HEK293 (cell line): ENCODE data around the gene ZBTB22.

Experiments used
- CTCF ChIA-PET: fragments of 350-600 bp; formaldehyde crosslinking; extraction: SDS; loops from one replicate; lab custom pipeline; 2021; ENCODE audit warnings: antibody characterized with exemption; lab: Yijun Ruan, JAX
- POLR2A ChIA-PET: fragments of 300-600 bp; formaldehyde crosslinking; extraction: SDS; loops from one replicate; lab custom pipeline; 2020; ENCODE audit warnings: antibody characterized with exemption, inconsistent platforms; lab: Yijun Ruan, JAX
- H3K27ac ChIP-seq: fragments of 200-500 bp; sonication (Bioruptor generic); 2 replicates; pipeline ENCODE4 v1.5.1; 2014; ENCODE audit warnings: low read depth, low read length, control low read depth, inconsistent platforms; ENCODE audit errors: extremely low read depth
- H3K36me3 ChIP-seq, 2 experiments: fragments of 200-500 bp in 1 of 2; sonication (Bioruptor generic) in 1 of 2; 1 replicate in 1 of 2; 2 replicates in 1 of 2; pipeline ENCODE4 v1.5.1; 2014 to 2017; ENCODE audit warnings: inconsistent platforms in 2 of 2, low read length in 2 of 2; ENCODE audit not compliant: control insufficient read depth in 2 of 2, insufficient read depth in 1 of 2
- H3K4me1 ChIP-seq: fragments of 200-500 bp; sonication (Bioruptor generic); 2 replicates; pipeline ENCODE4 v1.5.1; 2014; ENCODE audit warnings: mild to moderate bottlenecking, low read length, inconsistent platforms; ENCODE audit not compliant: control insufficient read depth, insufficient read depth
- H3K4me3 ChIP-seq: 2 replicates; pipeline ENCODE4 v1.5.1; 2011; ENCODE audit warnings: low read depth, mild to moderate bottlenecking, control low read depth, low read length, moderate library complexity
- H3K9me3 ChIP-seq: fragments of 200-500 bp; sonication (Bioruptor generic); 2 replicates; pipeline ENCODE4 v1.5.1; 2014; ENCODE audit warnings: low read depth, low read length, inconsistent platforms; ENCODE audit not compliant: control insufficient read depth, insufficient read depth
- EGR2 ChIP-seq: fragments of 450-650 bp; formaldehyde crosslinking; IDR thresholded peaks from 2 replicates; pipeline ENCODE4 v1.5.1; 2016; ENCODE audit warnings: low read depth, missing biosample characterization, missing genetic modification characterization
- GLI4 ChIP-seq: fragments of 450-650 bp; formaldehyde crosslinking; IDR thresholded peaks from 2 replicates; pipeline ENCODE4 v1.5.1; 2016; ENCODE audit warnings: missing biosample characterization, missing genetic modification characterization
- KLF1 ChIP-seq: fragments of 450-650 bp; formaldehyde crosslinking; IDR thresholded peaks from 2 replicates; pipeline ENCODE4 v1.5.1; 2016; ENCODE audit warnings: missing biosample characterization, missing genetic modification characterization
- PRDM1 ChIP-seq: fragments of 450-650 bp; formaldehyde crosslinking; IDR thresholded peaks from 2 replicates; pipeline ENCODE4; 2016; ENCODE audit warnings: missing biosample characterization, missing genetic modification characterization
- YY1 ChIP-seq: fragments of 450-650 bp; formaldehyde crosslinking; IDR thresholded peaks from 2 replicates; pipeline ENCODE4 v1.5.1; 2018; ENCODE audit warnings: missing biosample characterization, missing genetic modification characterization
- YY2 ChIP-seq: fragments of 450-650 bp; formaldehyde crosslinking; IDR thresholded peaks from 2 replicates; pipeline ENCODE4 v1.5.1; 2016; ENCODE audit warnings: missing biosample characterization, missing genetic modification characterization
- ZBTB21 ChIP-seq: fragments of 450-650 bp; formaldehyde crosslinking; IDR thresholded peaks from 2 replicates; pipeline ENCODE4 v1.5.1; 2017; ENCODE audit warnings: missing biosample characterization, missing genetic modification characterization
- ZBTB8A ChIP-seq: fragments of 450-650 bp; formaldehyde crosslinking; IDR thresholded peaks from 2 replicates; pipeline ENCODE4 v1.5.1; 2016; ENCODE audit warnings: missing biosample characterization, missing genetic modification characterization
- ZEB2 ChIP-seq: fragments of 450-650 bp; formaldehyde crosslinking; IDR thresholded peaks from 2 replicates; pipeline ENCODE4 v1.5.1; 2016; ENCODE audit warnings: missing biosample characterization, missing genetic modification characterization
- ZFP41 ChIP-seq: fragments of 450-650 bp; formaldehyde crosslinking; IDR thresholded peaks from 2 replicates; pipeline ENCODE4 v1.5.1; 2016; ENCODE audit warnings: missing biosample characterization, missing genetic modification characterization, borderline replicate concordance
- ZFP69B ChIP-seq: fragments of 450-650 bp; formaldehyde crosslinking; IDR thresholded peaks from 2 replicates; pipeline ENCODE4 v1.5.1; 2016; ENCODE audit warnings: missing biosample characterization, missing genetic modification characterization
- ZNF121 ChIP-seq: fragments of 450-650 bp; formaldehyde crosslinking; IDR thresholded peaks from 2 replicates; pipeline ENCODE4 v1.5.1; 2016; ENCODE audit warnings: missing biosample characterization, missing genetic modification characterization
- ZNF175 ChIP-seq: fragments of 450-650 bp; formaldehyde crosslinking; IDR thresholded peaks from 2 replicates; pipeline ENCODE4 v1.5.1; 2016; ENCODE audit warnings: missing biosample characterization, missing genetic modification characterization
- ZNF248 ChIP-seq: fragments of 450-650 bp; formaldehyde crosslinking; IDR thresholded peaks from 2 replicates; pipeline ENCODE4 v1.5.1; 2017; ENCODE audit warnings: missing biosample characterization, missing genetic modification characterization
- ZNF324 ChIP-seq: fragments of 450-650 bp; formaldehyde crosslinking; IDR thresholded peaks from 2 replicates; pipeline ENCODE4 v1.5.1; 2016; ENCODE audit warnings: missing biosample characterization, missing genetic modification characterization
- ZNF350 ChIP-seq: fragments of 450-650 bp; formaldehyde crosslinking; IDR thresholded peaks from 2 replicates; pipeline ENCODE4 v1.5.0; 2017; ENCODE audit warnings: missing biosample characterization, mild to moderate bottlenecking, missing genetic modification characterization
- ZNF37A ChIP-seq: fragments of 450-650 bp; IDR thresholded peaks from 2 replicates; pipeline ENCODE4 v1.5.1; 2018; ENCODE audit warnings: missing biosample characterization, missing genetic modification characterization
- ZNF585B ChIP-seq: fragments of 450-650 bp; formaldehyde crosslinking; IDR thresholded peaks from 2 replicates; pipeline ENCODE4 v1.5.1; 2016; ENCODE audit warnings: missing biosample characterization, missing genetic modification characterization
- ZNF654 ChIP-seq: fragments of 450-650 bp; formaldehyde crosslinking; IDR thresholded peaks from 2 replicates; pipeline ENCODE4 v1.5.1; 2016; ENCODE audit warnings: low read depth, missing biosample characterization, missing genetic modification characterization
- ZNF660 ChIP-seq: fragments of 450-650 bp; IDR thresholded peaks from 2 replicates; pipeline ENCODE4 v1.5.1; 2018; ENCODE audit warnings: missing biosample characterization, mild to moderate bottlenecking, missing genetic modification characterization
- ZNF776 ChIP-seq: fragments of 450-650 bp; formaldehyde crosslinking; IDR thresholded peaks from 2 replicates; pipeline ENCODE4 v1.5.0; 2017; ENCODE audit warnings: missing biosample characterization, missing genetic modification characterization, borderline replicate concordance
- ZNF837 ChIP-seq: fragments of 450-650 bp; formaldehyde crosslinking; IDR thresholded peaks from 2 replicates; pipeline ENCODE4 v1.5.1; 2016; ENCODE audit warnings: missing biosample characterization, missing genetic modification characterization
- TF ChIP-seq, protein P1 (sequence below): fragments of 450-650 bp; formaldehyde crosslinking; IDR thresholded peaks from 2 replicates; pipeline ENCODE4 v1.5.1; 2016; ENCODE audit warnings: missing biosample characterization, missing genetic modification characterization
- TF ChIP-seq, protein P2 (sequence below): fragments of 450-650 bp; formaldehyde crosslinking; IDR thresholded peaks from 2 replicates; pipeline ENCODE4 v1.5.1; 2016; ENCODE audit warnings: missing biosample characterization, missing genetic modification characterization, borderline replicate concordance
- TF ChIP-seq, protein P3 (sequence below): fragments of 450-650 bp; formaldehyde crosslinking; IDR thresholded peaks from 2 replicates; pipeline ENCODE4 v1.5.1; 2016; ENCODE audit warnings: missing biosample characterization, missing genetic modification characterization
- TF ChIP-seq, protein P4 (sequence below): fragments of 450-650 bp; formaldehyde crosslinking; IDR thresholded peaks from 2 replicates; pipeline ENCODE4 v1.5.1; 2016; ENCODE audit warnings: missing biosample characterization, missing genetic modification characterization

ZBTB22 gene, protein sequence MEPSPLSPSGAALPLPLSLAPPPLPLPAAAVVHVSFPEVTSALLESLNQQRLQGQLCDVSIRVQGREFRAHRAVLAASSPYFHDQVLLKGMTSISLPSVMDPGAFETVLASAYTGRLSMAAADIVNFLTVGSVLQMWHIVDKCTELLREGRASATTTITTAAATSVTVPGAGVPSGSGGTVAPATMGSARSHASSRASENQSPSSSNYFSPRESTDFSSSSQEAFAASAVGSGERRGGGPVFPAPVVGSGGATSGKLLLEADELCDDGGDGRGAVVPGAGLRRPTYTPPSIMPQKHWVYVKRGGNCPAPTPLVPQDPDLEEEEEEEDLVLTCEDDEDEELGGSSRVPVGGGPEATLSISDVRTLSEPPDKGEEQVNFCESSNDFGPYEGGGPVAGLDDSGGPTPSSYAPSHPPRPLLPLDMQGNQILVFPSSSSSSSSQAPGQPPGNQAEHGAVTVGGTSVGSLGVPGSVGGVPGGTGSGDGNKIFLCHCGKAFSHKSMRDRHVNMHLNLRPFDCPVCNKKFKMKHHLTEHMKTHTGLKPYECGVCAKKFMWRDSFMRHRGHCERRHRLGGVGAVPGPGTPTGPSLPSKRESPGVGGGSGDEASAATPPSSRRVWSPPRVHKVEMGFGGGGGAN

DNA sequence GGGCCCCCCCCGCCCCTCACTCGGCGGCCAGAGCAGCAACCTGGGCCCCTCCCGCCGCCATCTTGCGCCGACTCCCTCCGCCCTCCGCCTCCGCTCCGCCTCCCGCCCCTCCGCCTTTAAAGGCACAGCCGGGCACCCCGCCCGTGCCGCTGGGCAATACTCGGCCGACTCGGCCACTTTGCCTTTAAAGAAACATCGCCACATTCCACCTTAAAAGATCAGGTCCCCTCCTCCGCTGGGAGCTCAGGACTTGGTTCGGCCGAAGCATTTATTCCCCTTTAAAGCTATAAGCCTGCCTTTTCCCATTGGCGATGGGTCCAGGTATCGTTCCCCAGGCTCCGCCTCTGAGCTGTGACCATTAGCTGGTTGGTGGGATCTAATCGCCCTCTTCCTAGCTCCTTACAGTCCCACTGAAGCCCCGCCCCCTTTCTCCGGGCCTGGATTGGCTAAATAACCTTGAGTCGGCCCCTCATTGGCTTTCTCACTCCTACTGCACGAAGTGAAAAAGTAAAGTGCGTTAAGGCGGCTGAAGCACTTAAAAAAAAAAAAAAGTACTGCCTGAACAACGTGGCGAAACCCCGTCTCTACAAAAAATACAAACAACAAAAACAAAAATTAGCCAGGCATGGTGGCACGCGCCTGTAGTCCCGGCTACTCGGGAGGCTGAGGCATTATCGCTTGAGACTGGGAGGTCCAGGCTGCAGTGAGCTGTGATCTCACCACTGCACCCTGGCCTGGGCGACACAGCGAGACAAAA lies at the start of gene ZBTB22:
TSS of gene ZBTB22 (minus strand) at position 76 of the 757 bp plus-strand sequence. CDS start 828 bp downstream, outside the sequence.
- CTCF ChIA-PET, result interaction anchor here (0.6 to 2.9 kb wide), 13 partner anchors 14 to 272 kb away, joined by 3 to 21 read pairs (median 5); partner anchors contain the start of genes B3GALT4 and RGL2
- H3K27ac ChIP-seq, result peak within 1 kb of the TSS; percentile 35
- peak within 1 kb of the TSS; percentile 58 for H3K4me3 ChIP-seq
- POLR2A ChIA-PET, result interaction anchor here (0.5 to 3.3 kb wide), 35 partner anchors 8 to 1652 kb away, joined by 3 to 57 read pairs (median 5); partner anchors contain the start of genes B3GALT4, CSNK2B, CUTA and KIFC1
- no peaks in the 10 kb centered on the region for H3K9me3 ChIP-seq
- H3K4me1 ChIP-seq, result peaks cover 25% of the 10 kb centered on the region
- H3K36me3 ChIP-seq, result peaks cover 14 to 41% of the 10 kb centered on the region in 2 experiments
- TF ChIP-seq ZNF776 (no peak), KLF1 (peak; percentile 76), ZNF837 (tag by site-specific recombination) (no peak), ZNF654 (tag by site-specific recombination) (no peak), ZBTB21 (peak; percentile 69), ZNF37A (tag by site-specific recombination) (no peak), ZNF248 (tag by site-specific recombination) (no peak), ZFP69B (tag by site-specific recombination) (peak; percentile 97), ZNF350 (no peak), GLI4 (tag by site-specific recombination) (no peak), ZNF585B (tag by site-specific recombination) (no peak), EGR2 (peak; percentile 69), ZNF175 (no peak), ZNF324 (peak; percentile 56; the same call in 1 of the 2 replicates), PRDM1 (tag by site-specific recombination) (peak; percentile 33), YY2 (tag by site-specific recombination) (0 out of 2 replicates have a peak, but pooled peaks have one; percentile 40), ZBTB8A (tag by site-specific recombination) (peak; percentile 98), ZFP41 (tag by site-specific recombination) (no peak), ZNF121 (tag by site-specific recombination) (no peak), ZNF660 (tag by site-specific recombination) (peak; percentile 85), YY1 (tag by site-specific recombination) (peak; percentile 44; the same call in 1 of the 2 replicates), ZEB2 (tag by site-specific recombination) (peak; percentile 71; the same call in 1 of the 2 replicates)
- TF ChIP-seq, protein P1, sequence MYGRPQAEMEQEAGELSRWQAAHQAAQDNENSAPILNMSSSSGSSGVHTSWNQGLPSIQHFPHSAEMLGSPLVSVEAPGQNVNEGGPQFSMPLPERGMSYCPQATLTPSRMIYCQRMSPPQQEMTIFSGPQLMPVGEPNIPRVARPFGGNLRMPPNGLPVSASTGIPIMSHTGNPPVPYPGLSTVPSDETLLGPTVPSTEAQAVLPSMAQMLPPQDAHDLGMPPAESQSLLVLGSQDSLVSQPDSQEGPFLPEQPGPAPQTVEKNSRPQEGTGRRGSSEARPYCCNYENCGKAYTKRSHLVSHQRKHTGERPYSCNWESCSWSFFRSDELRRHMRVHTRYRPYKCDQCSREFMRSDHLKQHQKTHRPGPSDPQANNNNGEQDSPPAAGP (tag by site-specific recombination), result peak; percentile 43
- TF ChIP-seq, protein P2, sequence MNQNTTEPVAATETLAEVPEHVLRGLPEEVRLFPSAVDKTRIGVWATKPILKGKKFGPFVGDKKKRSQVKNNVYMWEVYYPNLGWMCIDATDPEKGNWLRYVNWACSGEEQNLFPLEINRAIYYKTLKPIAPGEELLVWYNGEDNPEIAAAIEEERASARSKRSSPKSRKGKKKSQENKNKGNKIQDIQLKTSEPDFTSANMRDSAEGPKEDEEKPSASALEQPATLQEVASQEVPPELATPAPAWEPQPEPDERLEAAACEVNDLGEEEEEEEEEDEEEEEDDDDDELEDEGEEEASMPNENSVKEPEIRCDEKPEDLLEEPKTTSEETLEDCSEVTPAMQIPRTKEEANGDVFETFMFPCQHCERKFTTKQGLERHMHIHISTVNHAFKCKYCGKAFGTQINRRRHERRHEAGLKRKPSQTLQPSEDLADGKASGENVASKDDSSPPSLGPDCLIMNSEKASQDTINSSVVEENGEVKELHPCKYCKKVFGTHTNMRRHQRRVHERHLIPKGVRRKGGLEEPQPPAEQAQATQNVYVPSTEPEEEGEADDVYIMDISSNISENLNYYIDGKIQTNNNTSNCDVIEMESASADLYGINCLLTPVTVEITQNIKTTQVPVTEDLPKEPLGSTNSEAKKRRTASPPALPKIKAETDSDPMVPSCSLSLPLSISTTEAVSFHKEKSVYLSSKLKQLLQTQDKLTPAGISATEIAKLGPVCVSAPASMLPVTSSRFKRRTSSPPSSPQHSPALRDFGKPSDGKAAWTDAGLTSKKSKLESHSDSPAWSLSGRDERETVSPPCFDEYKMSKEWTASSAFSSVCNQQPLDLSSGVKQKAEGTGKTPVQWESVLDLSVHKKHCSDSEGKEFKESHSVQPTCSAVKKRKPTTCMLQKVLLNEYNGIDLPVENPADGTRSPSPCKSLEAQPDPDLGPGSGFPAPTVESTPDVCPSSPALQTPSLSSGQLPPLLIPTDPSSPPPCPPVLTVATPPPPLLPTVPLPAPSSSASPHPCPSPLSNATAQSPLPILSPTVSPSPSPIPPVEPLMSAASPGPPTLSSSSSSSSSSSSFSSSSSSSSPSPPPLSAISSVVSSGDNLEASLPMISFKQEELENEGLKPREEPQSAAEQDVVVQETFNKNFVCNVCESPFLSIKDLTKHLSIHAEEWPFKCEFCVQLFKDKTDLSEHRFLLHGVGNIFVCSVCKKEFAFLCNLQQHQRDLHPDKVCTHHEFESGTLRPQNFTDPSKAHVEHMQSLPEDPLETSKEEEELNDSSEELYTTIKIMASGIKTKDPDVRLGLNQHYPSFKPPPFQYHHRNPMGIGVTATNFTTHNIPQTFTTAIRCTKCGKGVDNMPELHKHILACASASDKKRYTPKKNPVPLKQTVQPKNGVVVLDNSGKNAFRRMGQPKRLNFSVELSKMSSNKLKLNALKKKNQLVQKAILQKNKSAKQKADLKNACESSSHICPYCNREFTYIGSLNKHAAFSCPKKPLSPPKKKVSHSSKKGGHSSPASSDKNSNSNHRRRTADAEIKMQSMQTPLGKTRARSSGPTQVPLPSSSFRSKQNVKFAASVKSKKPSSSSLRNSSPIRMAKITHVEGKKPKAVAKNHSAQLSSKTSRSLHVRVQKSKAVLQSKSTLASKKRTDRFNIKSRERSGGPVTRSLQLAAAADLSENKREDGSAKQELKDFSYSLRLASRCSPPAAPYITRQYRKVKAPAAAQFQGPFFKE (tag by site-specific recombination), result no peak
- TF ChIP-seq, protein P3, sequence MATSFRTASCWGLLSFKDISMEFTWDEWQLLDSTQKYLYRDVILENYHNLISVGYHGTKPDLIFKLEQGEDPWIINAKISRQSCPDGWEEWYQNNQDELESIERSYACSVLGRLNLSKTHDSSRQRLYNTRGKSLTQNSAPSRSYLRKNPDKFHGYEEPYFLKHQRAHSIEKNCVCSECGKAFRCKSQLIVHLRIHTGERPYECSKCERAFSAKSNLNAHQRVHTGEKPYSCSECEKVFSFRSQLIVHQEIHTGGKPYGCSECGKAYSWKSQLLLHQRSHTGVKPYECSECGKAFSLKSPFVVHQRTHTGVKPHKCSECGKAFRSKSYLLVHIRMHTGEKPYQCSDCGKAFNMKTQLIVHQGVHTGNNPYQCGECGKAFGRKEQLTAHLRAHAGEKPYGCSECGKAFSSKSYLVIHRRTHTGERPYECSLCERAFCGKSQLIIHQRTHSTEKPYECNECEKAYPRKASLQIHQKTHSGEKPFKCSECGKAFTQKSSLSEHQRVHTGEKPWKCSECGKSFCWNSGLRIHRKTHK (tag by site-specific recombination), result no peak
- TF ChIP-seq, protein P4, sequence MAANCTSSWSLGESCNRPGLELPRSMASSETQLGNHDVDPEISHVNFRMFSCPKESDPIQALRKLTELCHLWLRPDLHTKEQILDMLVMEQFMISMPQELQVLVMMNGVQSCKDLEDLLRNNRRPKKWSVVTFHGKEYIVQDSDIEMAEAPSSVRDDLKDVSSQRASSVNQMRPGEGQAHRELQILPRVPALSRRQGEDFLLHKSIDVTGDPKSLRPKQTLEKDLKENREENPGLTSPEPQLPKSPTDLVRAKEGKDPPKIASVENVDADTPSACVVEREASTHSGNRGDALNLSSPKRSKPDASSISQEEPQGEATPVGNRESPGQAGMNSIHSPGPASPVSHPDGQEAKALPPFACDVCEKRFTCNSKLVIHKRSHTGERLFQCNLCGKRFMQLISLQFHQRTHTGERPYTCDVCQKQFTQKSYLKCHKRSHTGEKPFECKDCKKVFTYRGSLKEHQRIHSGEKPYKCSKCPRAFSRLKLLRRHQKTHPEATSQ, result no peak
